ENCODE data around the gene SPSB1. TPM values are rescaled to one million over a fixed set of nuclear protein-coding genes. Genes with fewer than 3 reads are reported as not detected.

The SPSB1 gene
- total RNA-seq, 1 donor from 2014 or later: 78.6 TPM

- Mint-ChIP-seq H3K9me3 (ENCODE audit: unreplicated experiment) (peaks cover 8% of the 10 kb centered on the region), H3K4me3 (ENCODE audit: unreplicated experiment) (peak overlapping the region; percentile 22), H3K27me3 (ENCODE audit: unreplicated experiment) (peaks cover 18% of the 10 kb centered on the region), H3K27ac (ENCODE audit: unreplicated experiment) (peak overlapping the region; percentile 93), H3K36me3 (ENCODE audit: unreplicated experiment) (no peaks in the 10 kb centered on the region), H3K4me1 (ENCODE audit: low read depth, unreplicated experiment) (peaks cover 68% of the 10 kb centered on the region)
- DNase-seq: no peak
- no peak for TF ChIP-seq CTCF (IDR thresholded peaks at IDR 0.05; ENCODE audit: partially characterized antibody, unreplicated experiment)
Observed at GRCh38 chr1:9300573-9300972, 7.9 kb downstream of the SPSB1 start.

- H3K27ac Mint-ChIP-seq (ENCODE audit: unreplicated experiment): peak overlapping the region; percentile 25
Observed at GRCh38 chr1:9302745-9303524, 10.2 kb downstream of the SPSB1 start.

DNA sequence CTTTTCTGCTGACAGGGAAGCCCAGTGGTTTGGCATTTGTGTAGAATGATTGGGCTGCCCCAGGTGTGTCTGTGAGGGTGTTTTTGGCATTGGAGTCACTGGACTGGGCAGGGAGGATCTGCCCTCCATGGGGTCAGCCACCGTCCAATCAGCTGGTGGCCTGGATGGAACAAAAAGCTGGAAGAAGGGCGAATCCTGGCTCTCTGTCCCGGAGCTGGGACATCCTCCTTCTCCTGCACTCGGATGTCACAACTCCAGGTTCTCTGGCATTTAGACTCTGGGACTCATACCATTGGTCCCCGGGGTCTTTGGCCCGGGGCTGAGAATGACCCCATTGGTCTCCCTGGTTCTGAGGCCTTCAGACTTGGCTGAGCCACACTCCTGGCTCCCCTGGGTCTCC, 11.2 kb downstream of the SPSB1 start:
- H3K4me3 Mint-ChIP-seq (ENCODE audit: unreplicated experiment): no peak overlapping the region
- no peaks in the 10 kb centered on the region for H3K36me3 Mint-ChIP-seq (ENCODE audit: unreplicated experiment)
- peaks cover 71% of the 10 kb centered on the region for H3K4me1 Mint-ChIP-seq (ENCODE audit: low read depth, unreplicated experiment)
- H3K27me3 Mint-ChIP-seq (ENCODE audit: unreplicated experiment): peaks cover 18% of the 10 kb centered on the region
- DNase-seq: no peak
- no peak overlapping the region for H3K27ac Mint-ChIP-seq (ENCODE audit: unreplicated experiment)
- no peak for TF ChIP-seq CTCF (IDR thresholded peaks at IDR 0.05; ENCODE audit: partially characterized antibody, unreplicated experiment)
- peaks cover 8% of the 10 kb centered on the region for H3K9me3 Mint-ChIP-seq (ENCODE audit: unreplicated experiment)

More at GRCh38 chr1:9302745-9303524, 10.2 kb downstream of the SPSB1 start:
- DNase-seq: no peak
- no peak for TF ChIP-seq CTCF (IDR thresholded peaks at IDR 0.05; ENCODE audit: partially characterized antibody, unreplicated experiment)
- Mint-ChIP-seq H3K9me3 (ENCODE audit: unreplicated experiment) (peaks cover 8% of the 10 kb centered on the region), H3K36me3 (ENCODE audit: unreplicated experiment) (no peaks in the 10 kb centered on the region), H3K4me3 (ENCODE audit: unreplicated experiment) (peak overlapping the region; percentile 3), H3K4me1 (ENCODE audit: low read depth, unreplicated experiment) (peaks cover 66% of the 10 kb centered on the region), H3K27me3 (ENCODE audit: unreplicated experiment) (peaks cover 19% of the 10 kb centered on the region)

- Mint-ChIP-seq H3K36me3 (ENCODE audit: unreplicated experiment) (no peaks in the 10 kb centered on the region), H3K4me3 (ENCODE audit: unreplicated experiment) (peak overlapping the region; percentile 63), H3K4me1 (ENCODE audit: low read depth, unreplicated experiment) (peaks cover 79% of the 10 kb centered on the region), H3K27me3 (ENCODE audit: unreplicated experiment) (peaks cover 18% of the 10 kb centered on the region), H3K27ac (ENCODE audit: unreplicated experiment) (peak overlapping the region; percentile 48), H3K9me3 (ENCODE audit: unreplicated experiment) (peaks cover 12% of the 10 kb centered on the region)
- TF ChIP-seq CTCF (IDR thresholded peaks at IDR 0.05; ENCODE audit: partially characterized antibody, unreplicated experiment): no peak
- DNase-seq: no peak
Observed at GRCh38 chr1:9305216-9305615, 12.5 kb downstream of the SPSB1 start.

- TF ChIP-seq CTCF (IDR thresholded peaks at IDR 0.05; ENCODE audit: partially characterized antibody, unreplicated experiment): no peak
- H3K9me3 Mint-ChIP-seq (ENCODE audit: unreplicated experiment): peaks cover 7% of the 10 kb centered on the region
- H3K4me1 Mint-ChIP-seq (ENCODE audit: low read depth, unreplicated experiment): peaks cover 76% of the 10 kb centered on the region
- DNase-seq: no peak
- peak overlapping the region; percentile 6 for H3K4me3 Mint-ChIP-seq (ENCODE audit: unreplicated experiment)
- no peaks in the 10 kb centered on the region for H3K36me3 Mint-ChIP-seq (ENCODE audit: unreplicated experiment)
- H3K27me3 Mint-ChIP-seq (ENCODE audit: unreplicated experiment): peaks cover 13% of the 10 kb centered on the region
- peak overlapping the region; percentile 48 for H3K27ac Mint-ChIP-seq (ENCODE audit: unreplicated experiment)
Observed at GRCh38 chr1:9306006-9306405, 13.3 kb downstream of the SPSB1 start.
